Adipose tissue (tissue), 3 donors: Measurements from ENCODE around the gene MACROD2. TPM values are rescaled to one million over a fixed set of nuclear protein-coding genes. Genes with fewer than 3 reads are reported as not detected.
"Not testable (repeated sequence)": the region's sequence is repeated elsewhere in the genome, so short reads cannot be mapped to it uniquely, and the experiment has no call there.

Source experiments
- H3K27ac ChIP-seq: one replicate; pipeline ENCODE4 v1.5.1; 2013; ENCODE audit warnings: low read depth, low read length
- WGBS, 3 donors: extraction: QIAGEN DNeasy Blood & Tissue Kit; methylation state at CpG; one replicate each; pipeline ENCODE4 v1.1.7; 2013; 5-methylcytosine and 5-hydroxymethylcytosine counted together
- polyA plus RNA-seq, 3 donors: library from polyadenylated mRNA; stranded (reverse); fragments of 200-250 nt; gene quantifications; one replicate each; pipeline ENCODE4 v1.2.3, GENCODE V29; 2013
- donor health status: healthy with polysubstance abuse.
- donor health status: Bipolar disorder and iron deficiency.
- donor health status: healthy.

MACROD2 gene
- polyA plus RNA-seq, 3 donors: 0.11 to 0.98 (median 0.56) TPM

- 78 to 87% (median 79%) methylated on average over 3 of the region's 3 CpGs for WGBS, 3 donors
- H3K27ac ChIP-seq: no peak overlapping the region
Measured at GRCh38 chr20:14223806-14224205, 228.5 kb downstream of the MACROD2 start.

- not testable (repeated sequence) for H3K27ac ChIP-seq
- 25 to 52% (median 40%) methylated on average over 36 to 48 of the region's 53 CpGs for WGBS, 3 donors
Measured at GRCh38 chr20:14226051-14227049, 231.0 kb downstream of the MACROD2 start.

- 65 to 91% (median 87%) methylated on average over 2 of the region's 2 CpGs for WGBS, 3 donors
- H3K27ac ChIP-seq: no peak overlapping the region
Measured at GRCh38 chr20:14232650-14233049, 237.3 kb downstream of the MACROD2 start.

GRCh38 chr20:14234666-14235295 lies 239.5 kb downstream of the MACROD2 start:
- 42 to 67% (median 51%) methylated on average over 2 of the region's 2 CpGs for WGBS, 3 donors
- no peak overlapping the region for H3K27ac ChIP-seq

- no peak overlapping the region for H3K27ac ChIP-seq
- 53 to 68% (median 64%) methylated on average over 2 of the region's 2 CpGs for WGBS, 3 donors
Measured at GRCh38 chr20:14235355-14235754, 240.0 kb downstream of the MACROD2 start.

- no peak overlapping the region for H3K27ac ChIP-seq
Measured at GRCh38 chr20:14245368-14245970, 250.2 kb downstream of the MACROD2 start.

GRCh38 chr20:14259689-14260088 lies 264.4 kb downstream of the MACROD2 start:
- 71 to 87% (median 83%) methylated on average over 1 of the region's 1 CpG for WGBS, 3 donors
- H3K27ac ChIP-seq: no peak overlapping the region

More at GRCh38 chr20:14245368-14245970, 250.2 kb downstream of the MACROD2 start:
- 37 to 54% (median 50%) methylated on average over 1 of the region's 1 CpG for WGBS, 3 donors

- WGBS, 3 donors: 64 to 84% (median 76%) methylated on average over 1 of the region's 1 CpG
Measured at GRCh38 chr20:14260367-14260766, 265.1 kb downstream of the MACROD2 start.

GRCh38 chr20:14264869-14265268 lies 269.6 kb downstream of the MACROD2 start:
- H3K27ac ChIP-seq: no peak overlapping the region

More at GRCh38 chr20:14260367-14260766, 265.1 kb downstream of the MACROD2 start:
- no peak overlapping the region for H3K27ac ChIP-seq

GRCh38 chr20:14266246-14266645 lies 270.9 kb downstream of the MACROD2 start:
- no peak overlapping the region for H3K27ac ChIP-seq

- WGBS, 3 donors: 93 to 96% (median 95%) methylated on average over 9 of the region's 9 CpGs
Measured at GRCh38 chr20:14270751-14271150, 275.4 kb downstream of the MACROD2 start.

GRCh38 chr20:14282140-14282539 lies 286.8 kb downstream of the MACROD2 start:
- no peak overlapping the region for H3K27ac ChIP-seq
- WGBS, 3 donors: 87 to 93% (median 90%) methylated on average over 4 of the region's 4 CpGs

More at GRCh38 chr20:14270751-14271150, 275.4 kb downstream of the MACROD2 start:
- not testable (repeated sequence) for H3K27ac ChIP-seq

GRCh38 chr20:14284443-14284842 lies 289.1 kb downstream of the MACROD2 start:
- H3K27ac ChIP-seq: no peak overlapping the region
- 81 to 90% (median 86%) methylated on average over 1 of the region's 1 CpG for WGBS, 3 donors

GRCh38 chr20:14288341-14289330 lies 293.3 kb downstream of the MACROD2 start:
- no peak overlapping the region for H3K27ac ChIP-seq
- WGBS, 3 donors: 85 to 86% (median 86%) methylated on average over 3 of the region's 3 CpGs

GRCh38 chr20:14291502-14291901 lies 296.2 kb downstream of the MACROD2 start:
- 87 to 92% (median 91%) methylated on average over 1 of the region's 1 CpG for WGBS, 3 donors
- H3K27ac ChIP-seq: no peak overlapping the region

- H3K27ac ChIP-seq: no peak overlapping the region
- 23 to 27% (median 25%) methylated on average over 2 of the region's 2 CpGs for WGBS, 3 donors
Measured at GRCh38 chr20:14295238-14295637, 299.9 kb downstream of the MACROD2 start.

GRCh38 chr20:14295770-14296309 lies 300.5 kb downstream of the MACROD2 start:
- no peak overlapping the region for H3K27ac ChIP-seq
- 35 to 53% (median 50%) methylated on average over 3 of the region's 3 CpGs for WGBS, 3 donors

- H3K27ac ChIP-seq: no peak overlapping the region
- WGBS, 3 donors: 86 to 96% (median 91%) methylated on average over 4 of the region's 4 CpGs
Measured at GRCh38 chr20:14299831-14300230, 304.5 kb downstream of the MACROD2 start.
